Dendritic cell treated with granulocyte-macrophage colony-stimulating factor and Interleukin-4, amounts not matched to agents 40 ng/mL and 50 ng/mL, for 4 days (primary cell): ENCODE data around the gene LRP1.

Source experiments
- H3K27ac Mint-ChIP-seq: one replicate; pipeline ENCODE4 v1.8.0; 2022; ENCODE audit warnings: mild to moderate bottlenecking, mixed read lengths
- H3K27me3 Mint-ChIP-seq: one replicate; pipeline ENCODE4 v1.8.0; 2022; ENCODE audit warnings: mild to moderate bottlenecking, mixed read lengths
- H3K36me3 Mint-ChIP-seq: one replicate; pipeline ENCODE4 v1.8.0; 2022; ENCODE audit warnings: low read depth, mixed read lengths
- H3K4me1 Mint-ChIP-seq: one replicate; pipeline ENCODE4 v1.8.0; 2022; ENCODE audit warnings: low read depth, mixed read lengths
- H3K4me3 Mint-ChIP-seq: one replicate; pipeline ENCODE4 v1.8.0; 2022; ENCODE audit warnings: mild to moderate bottlenecking, moderate library complexity, mixed read lengths
- H3K9me3 Mint-ChIP-seq: one replicate; pipeline ENCODE4 v1.8.0; 2022; ENCODE audit warnings: mixed read lengths
- intact Hi-C: fragments of 100-400 bp; cut with micrococcal nuclease; formaldehyde crosslinking; loops from one replicate; pipeline ENCODE4 v1.15.0; 2022

LRP1 gene

GRCh38 chr12:57255916-57256315 lies 127.6 kb downstream of the LRP1 start:
- no peaks in the 10 kb centered on the region for H3K9me3 Mint-ChIP-seq
- peaks cover 79% of the 10 kb centered on the region for H3K36me3 Mint-ChIP-seq
- no peaks in the 10 kb centered on the region for H3K4me1 Mint-ChIP-seq
- no peak overlapping the region for H3K27ac Mint-ChIP-seq
- no peak overlapping the region for H3K4me3 Mint-ChIP-seq
- H3K27me3 Mint-ChIP-seq: no peaks in the 10 kb centered on the region
- intact Hi-C loops: no loop called here

GRCh38 chr12:57258977-57259970 lies 131.0 kb downstream of the LRP1 start:
- no peak overlapping the region for H3K4me3 Mint-ChIP-seq
- intact Hi-C loops: no loop called here

DNA sequence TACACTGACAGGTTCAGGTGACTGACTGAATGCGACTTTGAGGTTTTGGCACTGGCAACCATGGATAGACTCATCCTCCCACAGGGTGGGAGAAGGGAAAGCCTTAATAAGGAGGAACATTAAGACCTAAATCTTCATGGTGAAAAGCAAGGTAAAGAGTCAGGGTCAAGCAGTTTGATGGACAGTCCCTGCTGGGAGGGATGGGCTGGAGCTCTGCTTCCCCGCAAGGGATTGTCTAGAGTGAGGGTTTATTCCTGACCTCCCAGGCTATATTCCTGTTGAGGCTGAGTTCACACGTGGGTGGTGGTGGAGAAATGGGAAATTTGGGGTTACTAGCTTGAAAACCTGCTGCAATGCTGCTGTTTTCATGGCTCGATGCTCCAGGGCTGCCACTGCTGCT lies 132.1 kb downstream of the LRP1 start:
- Mint-ChIP-seq H3K27ac (no peak overlapping the region), H3K9me3 (no peaks in the 10 kb centered on the region), H3K4me3 (no peak overlapping the region), H3K4me1 (no peaks in the 10 kb centered on the region), H3K36me3 (peaks cover 96% of the 10 kb centered on the region), H3K27me3 (no peaks in the 10 kb centered on the region)
- intact Hi-C loops: loop anchor here (5.0 kb wide), 1 partner anchor 192 kb away; no protein-coding TSS in a partner anchor

More at GRCh38 chr12:57258977-57259970, 131.0 kb downstream of the LRP1 start:
- no peaks in the 10 kb centered on the region for H3K9me3 Mint-ChIP-seq
- H3K27ac Mint-ChIP-seq: no peak overlapping the region
- H3K36me3 Mint-ChIP-seq: peaks cover 96% of the 10 kb centered on the region
- no peaks in the 10 kb centered on the region for H3K4me1 Mint-ChIP-seq
- no peaks in the 10 kb centered on the region for H3K27me3 Mint-ChIP-seq

- intact Hi-C loops: loop anchor here (5.0 kb wide), 1 partner anchor 191 kb away; no protein-coding TSS in a partner anchor
- Mint-ChIP-seq H3K9me3 (no peaks in the 10 kb centered on the region), H3K27ac (no peak overlapping the region), H3K27me3 (no peaks in the 10 kb centered on the region), H3K4me1 (no peaks in the 10 kb centered on the region), H3K36me3 (peaks cover 96% of the 10 kb centered on the region), H3K4me3 (no peak overlapping the region)
These were observed 133.2 kb downstream of the LRP1 start for GRCh38 chr12:57261428-57261865.

DNA sequence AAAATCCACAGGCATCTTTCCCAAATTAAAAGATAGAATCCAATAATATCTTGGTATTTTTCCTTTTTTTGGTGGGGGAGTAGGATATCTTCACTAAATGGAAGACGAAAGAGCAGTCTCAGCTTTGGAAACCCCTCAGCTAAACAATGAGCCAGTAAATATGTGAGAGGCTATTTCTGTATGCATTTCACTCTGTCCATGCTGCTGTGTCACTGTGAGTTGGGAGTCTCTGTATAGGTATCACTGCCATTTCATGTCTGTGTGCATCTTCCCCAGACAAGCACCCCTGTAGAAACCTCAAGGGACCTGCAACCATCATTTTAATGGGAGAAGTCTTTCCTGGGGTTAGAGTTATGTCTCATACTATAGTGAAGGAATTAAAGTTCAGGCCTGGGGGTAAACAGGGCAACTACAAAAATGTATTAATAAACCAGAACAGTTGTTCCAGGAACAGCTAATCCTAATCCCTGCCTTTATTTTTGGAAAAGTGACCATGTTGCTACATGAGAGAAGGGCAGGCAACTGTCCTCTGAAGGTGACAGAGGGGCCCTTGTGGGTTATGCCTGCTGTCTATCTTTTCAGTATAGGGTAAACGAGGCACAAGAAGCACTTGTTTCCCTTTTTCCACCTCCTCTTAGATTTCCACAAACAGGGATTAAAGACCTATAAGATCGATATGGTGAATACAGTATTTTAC lies 134.0 kb downstream of the LRP1 start:
- Mint-ChIP-seq H3K9me3 (no peaks in the 10 kb centered on the region), H3K4me3 (no peak overlapping the region), H3K4me1 (no peaks in the 10 kb centered on the region), H3K36me3 (peaks cover 96% of the 10 kb centered on the region), H3K27ac (no peak overlapping the region), H3K27me3 (no peaks in the 10 kb centered on the region)
- intact Hi-C loops: loop anchor here (5.0 kb wide), 1 partner anchor 190 kb away; no protein-coding TSS in a partner anchor
